HG02571 (cell line): Measurements from ENCODE around the gene MAP3K9.

Experiments used
- ATAC-seq: cut with Tn5 transposase; IDR thresholded peaks from one replicate; pipeline ENCODE4 v1.9.1; 2021; ENCODE audit warnings: mild to moderate bottlenecking, moderate library complexity; ENCODE audit not compliant: unreplicated experiment

Gene MAP3K9

GRCh38 chr14:70788898-70789297, 20.4 kb downstream of the MAP3K9 start:
- no peak for ATAC-seq

DNA sequence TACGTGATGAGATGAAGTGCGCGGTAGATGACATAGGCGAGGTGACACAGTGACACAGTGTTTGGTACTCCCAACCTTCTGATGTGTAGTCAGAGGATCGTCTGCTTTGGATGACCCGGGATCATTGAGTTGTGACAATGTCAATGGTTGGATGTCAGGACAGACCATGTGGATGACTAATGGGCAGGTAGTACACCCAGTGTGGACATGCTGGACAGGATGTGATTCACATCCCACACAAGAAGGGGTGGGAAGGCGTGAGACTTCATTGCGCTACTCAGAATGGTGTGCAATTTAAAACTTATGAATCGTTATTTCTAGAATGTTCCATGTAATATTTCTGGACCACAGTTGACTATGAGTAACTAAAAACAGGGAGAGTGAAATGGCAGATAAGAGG, 23.8 kb downstream of the MAP3K9 start:
- no peak for ATAC-seq

GRCh38 chr14:70784886-70785285, 24.4 kb downstream of the MAP3K9 start:
- no peak for ATAC-seq

DNA sequence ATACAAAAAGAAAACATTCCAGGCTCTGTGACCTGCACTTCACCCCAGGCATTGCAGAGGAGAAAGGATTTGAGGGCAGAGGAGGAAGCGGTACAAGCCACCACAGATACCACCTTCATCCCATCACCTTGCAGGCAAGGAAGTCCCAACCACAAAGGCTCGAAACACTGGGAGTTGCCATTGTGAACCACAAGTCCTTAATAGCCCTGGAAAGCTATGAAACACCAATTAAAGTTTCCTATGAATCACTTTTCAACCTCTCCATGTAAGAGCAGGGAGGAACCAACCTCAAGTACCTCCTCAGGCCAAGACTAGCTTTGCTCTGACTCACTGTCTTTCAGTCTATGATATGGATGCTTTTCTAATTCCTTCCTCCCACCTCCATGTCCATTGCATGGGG, 27.0 kb downstream of the MAP3K9 start:
- ATAC-seq = no peak

DNA sequence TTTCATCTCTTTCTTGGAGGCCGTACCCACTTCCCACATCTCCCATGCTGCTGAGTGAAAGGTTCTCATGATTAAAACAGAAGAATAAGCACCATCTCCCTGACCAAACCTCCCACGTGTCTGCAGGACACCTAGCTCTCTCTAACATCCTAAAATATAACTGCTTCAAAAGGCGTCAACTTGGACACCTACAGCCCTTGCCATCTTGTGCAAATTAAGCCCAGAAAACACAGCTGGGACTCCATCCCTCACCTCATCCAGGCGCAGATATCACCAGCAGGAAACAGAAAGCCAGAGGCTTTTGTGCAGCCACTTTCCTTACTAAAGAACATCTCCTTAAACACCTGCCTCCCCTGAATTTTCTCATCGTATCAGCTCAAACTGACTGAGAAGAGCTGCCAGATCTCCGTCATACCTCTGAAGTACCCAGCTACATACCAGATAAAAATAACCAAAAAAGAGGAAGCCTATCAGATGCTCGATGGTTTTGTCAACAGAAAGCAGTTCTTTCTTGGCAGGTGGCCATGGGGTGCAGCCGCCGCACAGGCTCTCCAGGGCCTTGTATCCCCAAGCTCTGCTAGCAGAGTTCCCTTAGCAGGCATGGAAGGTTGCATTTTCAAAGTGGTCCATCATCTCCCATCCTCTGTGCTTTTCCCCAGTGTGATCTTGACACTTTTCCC, 28.8 kb downstream of the MAP3K9 start:
- no peak for ATAC-seq

GRCh38 chr14:70779667-70780066, 29.6 kb downstream of the MAP3K9 start:
- ATAC-seq = no peak

- peak; percentile 71 for ATAC-seq
These were observed 33.1 kb downstream of the MAP3K9 start for GRCh38 chr14:70776197-70776596.

DNA sequence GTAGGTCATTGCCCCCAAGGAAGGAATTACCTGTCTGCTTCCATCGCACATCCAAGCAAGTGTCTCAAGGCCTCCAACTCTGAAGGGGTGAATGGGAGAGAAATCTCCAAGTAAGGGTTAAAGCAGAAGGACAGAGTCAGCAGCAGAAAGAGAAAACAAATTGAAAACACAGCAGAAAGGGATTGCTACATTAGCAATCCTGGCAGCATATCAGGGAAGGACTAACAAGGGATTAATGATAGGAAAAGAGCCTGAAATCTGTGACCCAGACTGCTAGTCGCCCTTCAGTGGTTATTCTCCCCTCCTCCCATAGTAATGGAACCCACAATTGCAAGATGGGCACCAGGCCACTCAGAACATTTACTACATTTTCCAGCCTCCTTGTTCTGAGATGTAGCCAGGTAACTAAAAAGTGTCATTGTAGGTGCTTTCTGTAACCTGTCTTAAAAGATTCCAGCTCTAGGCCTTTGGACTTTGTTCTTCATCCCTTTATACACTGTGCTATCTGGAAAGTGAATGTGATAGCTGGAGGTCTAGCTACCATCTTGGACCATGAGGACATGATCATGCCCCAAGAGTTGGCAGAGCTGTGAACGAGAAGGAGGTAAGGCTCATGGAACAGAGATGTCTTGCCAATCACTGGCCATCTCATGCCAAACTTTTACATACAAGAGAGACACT, 36.0 kb downstream of the MAP3K9 start:
- no peak for ATAC-seq

- ATAC-seq = no peak
These were observed 37.5 kb downstream of the MAP3K9 start for GRCh38 chr14:70771781-70772212.

GRCh38 chr14:70770490-70770889, 38.8 kb downstream of the MAP3K9 start:
- ATAC-seq = no peak

- ATAC-seq = no peak
These were observed 49.9 kb downstream of the MAP3K9 start for GRCh38 chr14:70759398-70759797.

DNA sequence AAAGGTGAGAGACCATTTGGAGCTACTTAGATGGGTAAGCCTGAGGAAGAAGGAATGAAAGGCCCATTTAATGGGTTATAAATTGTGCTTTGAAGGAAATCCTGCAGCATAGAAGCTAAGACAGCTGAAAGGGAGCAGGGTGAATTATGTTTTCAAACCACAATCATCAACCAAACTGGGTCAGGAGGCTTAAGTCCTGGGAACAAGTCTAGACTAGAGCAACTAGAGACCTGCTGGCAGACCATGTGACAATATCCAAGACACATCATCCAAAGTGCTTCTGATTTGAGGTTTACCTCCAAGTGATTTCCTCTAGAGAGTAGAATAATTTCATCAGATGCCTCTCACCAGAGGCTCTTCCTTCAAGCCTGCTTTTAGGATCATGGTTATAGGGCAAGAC, 53.7 kb downstream of the MAP3K9 start:
- ATAC-seq = no peak

GRCh38 chr14:70754991-70755390, 54.3 kb downstream of the MAP3K9 start:
- no peak for ATAC-seq

DNA sequence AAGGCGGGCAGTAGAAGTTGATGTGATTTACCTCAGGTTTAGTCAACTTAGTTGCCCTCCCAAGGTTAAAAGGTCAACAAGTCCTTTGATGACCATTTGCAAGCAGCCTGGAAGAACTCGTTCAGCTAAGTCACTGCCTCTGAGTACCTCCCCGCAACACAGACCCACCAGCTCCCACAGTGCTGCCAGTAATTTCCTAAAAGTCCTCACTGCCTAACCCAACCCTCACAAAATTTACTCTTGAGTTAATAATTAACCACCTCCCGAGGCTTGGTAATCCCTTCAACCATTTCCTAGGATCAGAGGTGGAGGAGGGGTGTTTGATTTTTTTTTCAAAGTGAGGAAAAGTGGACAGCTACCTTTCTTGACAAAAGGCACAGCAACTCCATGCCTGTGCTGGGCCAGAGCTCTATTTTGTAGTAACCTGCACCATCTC, 55.8 kb downstream of the MAP3K9 start:
- ATAC-seq = no peak

DNA sequence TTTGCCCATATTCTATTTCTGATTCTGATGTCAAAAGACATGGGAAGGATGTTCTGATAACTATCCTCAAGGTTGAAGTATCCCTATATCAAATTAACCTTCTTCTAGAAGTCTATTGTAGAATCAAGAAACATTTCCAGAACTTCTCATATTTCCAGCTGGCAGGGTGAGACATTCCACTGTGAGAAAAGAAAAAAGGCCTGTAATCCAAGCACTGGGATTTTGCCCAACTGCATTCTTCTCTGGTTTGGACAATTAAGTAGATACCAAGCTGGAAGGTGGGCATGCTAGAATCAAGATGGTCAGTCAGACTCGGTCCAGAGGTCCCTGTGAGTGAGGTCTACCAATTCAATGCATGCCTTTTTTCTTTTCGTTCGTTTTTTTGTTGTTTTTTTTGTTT, 60.9 kb downstream of the MAP3K9 start:
- ATAC-seq = no peak

DNA sequence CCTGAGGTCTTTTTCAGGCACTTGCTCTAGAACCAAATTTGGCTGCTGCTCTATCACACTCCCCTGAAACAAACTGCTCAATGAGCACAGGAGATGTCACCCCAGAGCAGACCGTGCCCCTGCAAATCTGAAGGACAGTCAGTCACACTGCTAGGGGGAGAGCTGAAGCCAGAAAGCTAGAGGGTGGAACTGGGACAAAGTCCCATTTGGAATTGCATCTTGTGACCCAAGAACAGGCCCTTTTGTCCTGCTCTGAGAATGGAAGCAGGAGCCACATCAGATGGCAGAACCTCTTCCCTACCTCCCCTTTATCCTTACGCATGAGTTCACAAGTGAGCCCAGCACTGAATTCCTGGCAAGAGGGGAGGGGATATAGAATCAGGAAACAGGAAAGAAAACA, 64.7 kb downstream of the MAP3K9 start:
- ATAC-seq = no peak

GRCh38 chr14:70742316-70742715, 67.0 kb downstream of the MAP3K9 start:
- no peak for ATAC-seq

DNA sequence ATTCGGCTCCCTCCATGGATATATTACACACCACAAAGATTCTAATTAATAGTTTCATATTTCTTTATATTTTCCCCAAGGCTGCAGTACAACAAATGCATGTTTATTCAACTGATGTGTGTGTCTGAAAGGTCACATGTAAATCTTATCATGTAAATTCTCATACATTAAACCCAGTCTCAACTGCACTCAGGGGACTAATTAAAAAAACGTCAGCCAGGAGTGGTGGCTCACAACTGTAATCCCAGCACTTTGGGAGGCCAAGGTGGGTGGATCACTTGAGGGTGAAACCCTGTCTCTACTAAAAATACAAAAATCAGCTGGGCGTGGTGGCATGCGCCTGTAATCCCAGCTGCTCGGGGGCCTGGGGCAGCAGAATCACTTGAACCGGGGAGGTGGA, 67.8 kb downstream of the MAP3K9 start:
- ATAC-seq = no peak

DNA sequence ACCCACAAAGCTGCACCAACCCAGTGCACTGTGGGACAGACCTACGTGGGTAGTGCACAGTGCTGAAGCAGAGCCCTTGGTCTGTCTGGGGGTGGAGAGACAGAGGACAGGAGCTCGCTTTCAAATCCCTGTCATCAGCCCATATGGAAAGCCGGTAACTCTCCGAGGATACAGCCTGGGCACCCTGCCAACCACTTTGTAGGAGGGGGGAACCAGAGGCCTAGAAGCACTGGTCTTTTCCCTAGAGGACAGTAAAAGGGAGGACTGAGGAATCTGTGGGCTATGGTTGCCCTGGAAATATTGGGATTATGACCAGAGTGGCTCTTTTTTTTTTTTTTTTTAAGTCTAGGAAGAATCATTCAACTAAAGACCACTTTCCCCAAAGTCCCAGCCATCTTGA, 74.3 kb downstream of the MAP3K9 start:
- no peak for ATAC-seq

GRCh38 chr14:70731447-70732239, 77.7 kb downstream of the MAP3K9 start:
- no peak for ATAC-seq

- ATAC-seq = no peak
These were observed 78.9 kb downstream of the MAP3K9 start for GRCh38 chr14:70730393-70730792.
